NOMO-1 treated with DMSO at 0.1 percent for 48 hours (cell line): ENCODE data around the gene GPC1.

ENCODE experiments used
- DNase-seq: peaks from one replicate; lab custom pipeline; 2025; ENCODE audit not compliant: unreplicated experiment; lab: John Stamatoyannopoulos, UW

Gene GPC1

DNA sequence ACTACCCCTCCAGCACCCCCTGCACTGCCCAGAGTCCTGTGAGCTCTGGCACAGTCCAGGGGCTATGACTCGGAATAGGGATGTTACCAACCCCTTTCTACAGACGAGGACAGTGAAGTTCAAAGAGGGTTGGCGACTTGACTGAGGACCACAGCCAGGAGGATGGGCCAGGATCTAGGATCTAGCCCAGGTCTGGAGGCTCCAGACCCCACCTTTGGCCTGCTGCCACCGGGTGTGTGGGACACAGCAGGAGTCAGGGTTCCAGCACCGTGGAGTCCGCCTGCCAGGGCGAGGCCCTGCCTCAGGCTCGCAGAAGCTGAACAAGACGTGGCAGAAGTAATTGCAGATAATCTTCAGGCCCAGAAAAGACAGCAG lies 37.9 kb upstream of the GPC1 start:
- no peak for DNase-seq

- no peak for DNase-seq
These were observed 37.4 kb upstream of the GPC1 start for GRCh38 chr2:240397924-240398645.

DNA sequence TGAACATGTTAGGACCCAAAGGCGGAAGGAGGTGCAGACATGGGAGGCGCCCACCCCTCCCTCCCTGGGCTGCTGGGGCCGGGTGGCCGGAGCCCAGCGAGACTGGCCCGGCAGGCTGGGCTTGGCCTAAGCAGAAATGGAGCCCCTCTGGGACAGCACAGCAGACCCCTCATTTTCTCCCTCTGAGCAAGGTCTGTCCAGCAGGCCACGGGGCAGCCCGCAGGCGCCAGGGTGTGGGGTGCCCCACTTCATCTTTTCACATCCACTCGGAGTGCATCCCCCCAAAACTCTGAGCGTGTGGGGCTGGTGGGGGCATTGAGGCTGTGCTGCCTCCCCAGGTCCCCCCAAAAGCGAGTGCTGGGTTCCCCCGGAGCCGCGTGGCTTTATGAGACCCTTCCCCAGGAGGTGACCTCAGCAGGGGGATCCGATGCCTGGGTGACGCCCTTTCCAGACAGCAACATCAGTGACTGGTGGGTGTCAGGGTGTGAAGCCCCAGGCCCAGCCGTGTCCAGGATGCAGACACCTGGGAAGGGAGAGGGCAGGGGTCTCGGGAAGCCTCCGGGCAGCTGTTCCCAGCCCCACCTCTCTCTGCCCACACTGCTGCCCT lies 36.7 kb upstream of the GPC1 start:
- DNase-seq: no peak

DNA sequence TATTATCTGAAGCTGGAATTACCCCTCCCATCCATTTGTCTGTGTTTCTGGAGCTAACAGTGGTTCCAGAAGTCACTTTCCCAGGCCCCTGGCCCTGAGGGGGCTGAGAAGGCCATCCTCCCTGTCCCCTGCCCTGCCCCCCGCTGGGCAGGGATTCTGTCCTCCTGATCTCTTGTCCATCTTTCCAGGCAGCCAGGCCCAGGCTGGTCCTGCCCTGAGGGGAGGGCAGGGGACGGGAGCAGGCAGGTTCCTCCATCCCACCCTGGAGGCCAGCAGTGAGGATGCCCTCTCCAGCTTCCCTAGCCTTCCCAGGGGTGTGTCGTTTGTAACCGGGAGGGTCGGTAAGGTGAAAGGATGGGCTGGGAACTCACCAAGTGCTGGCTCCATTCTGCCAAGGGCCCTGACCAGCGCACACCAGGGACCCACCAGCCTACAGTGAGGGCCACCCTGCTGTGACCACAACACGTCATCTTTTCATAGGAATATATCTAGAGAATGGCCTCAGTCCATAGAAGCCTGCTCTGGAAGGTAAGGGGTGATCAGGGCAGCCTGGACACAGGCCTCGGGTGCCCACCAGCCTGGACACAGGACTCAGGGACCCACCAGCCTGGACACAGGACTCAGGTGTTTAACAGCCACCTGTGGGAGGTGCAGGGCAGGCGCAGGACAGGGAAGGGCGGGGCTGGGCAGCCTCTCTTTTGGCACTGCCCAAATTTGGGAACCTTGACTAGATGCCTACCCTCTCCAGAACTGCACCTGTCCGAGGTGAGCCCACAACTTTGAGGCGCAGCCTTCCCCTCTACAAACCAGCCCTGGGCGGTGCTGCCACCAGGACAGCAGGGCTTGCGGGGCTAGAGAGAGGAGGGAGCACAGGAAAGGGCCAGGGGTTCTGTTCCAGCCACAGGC lies 35.8 kb upstream of the GPC1 start:
- no peak for DNase-seq

GRCh38 chr2:240400371-240401161 lies 34.9 kb upstream of the GPC1 start:
- no peak for DNase-seq

GRCh38 chr2:240401308-240401707 lies 34.2 kb upstream of the GPC1 start:
- no peak for DNase-seq

GRCh38 chr2:240401781-240402551 lies 33.5 kb upstream of the GPC1 start:
- DNase-seq: no peak

GRCh38 chr2:240402566-240403272 lies 32.7 kb upstream of the GPC1 start:
- DNase-seq: no peak

GRCh38 chr2:240403396-240404104 lies 31.9 kb upstream of the GPC1 start:
- DNase-seq: no peak

- DNase-seq: no peak
These were observed 31.1 kb upstream of the GPC1 start for GRCh38 chr2:240404174-240404852.

- DNase-seq: no peak
These were observed 30.3 kb upstream of the GPC1 start for GRCh38 chr2:240405133-240405532.

DNA sequence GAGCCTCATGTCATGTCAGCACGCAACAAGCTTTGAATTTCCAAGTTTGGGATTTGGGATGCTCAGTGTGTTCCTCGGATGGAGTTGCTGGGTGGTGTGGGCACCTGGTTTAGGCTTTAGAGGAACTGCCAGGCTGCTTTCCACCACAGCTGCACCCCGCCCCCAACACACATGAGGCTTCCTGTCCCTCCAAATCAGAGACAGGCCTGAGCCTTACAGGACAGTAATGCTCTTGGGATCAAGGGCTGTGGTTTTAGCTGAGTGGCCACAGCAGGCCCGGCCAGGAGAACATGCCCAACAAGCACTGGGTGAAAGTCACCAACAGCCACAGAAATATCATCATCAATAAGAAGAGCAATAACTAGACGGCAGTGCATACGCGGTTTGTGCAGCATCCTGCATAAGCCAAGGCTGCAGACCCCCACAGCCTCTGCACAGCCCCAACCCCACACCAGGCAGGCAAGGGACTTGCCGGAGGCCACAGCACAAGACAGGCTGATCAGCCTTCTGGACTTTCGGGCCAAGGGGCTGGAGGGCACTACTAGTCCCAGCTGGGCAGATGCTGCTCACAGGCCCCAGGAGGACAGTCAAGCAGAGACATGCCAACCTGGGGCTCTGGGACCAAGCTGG lies 29.7 kb upstream of the GPC1 start:
- DNase-seq: no peak

- no peak for DNase-seq
These were observed 28.4 kb upstream of the GPC1 start for GRCh38 chr2:240407090-240407489.

DNA sequence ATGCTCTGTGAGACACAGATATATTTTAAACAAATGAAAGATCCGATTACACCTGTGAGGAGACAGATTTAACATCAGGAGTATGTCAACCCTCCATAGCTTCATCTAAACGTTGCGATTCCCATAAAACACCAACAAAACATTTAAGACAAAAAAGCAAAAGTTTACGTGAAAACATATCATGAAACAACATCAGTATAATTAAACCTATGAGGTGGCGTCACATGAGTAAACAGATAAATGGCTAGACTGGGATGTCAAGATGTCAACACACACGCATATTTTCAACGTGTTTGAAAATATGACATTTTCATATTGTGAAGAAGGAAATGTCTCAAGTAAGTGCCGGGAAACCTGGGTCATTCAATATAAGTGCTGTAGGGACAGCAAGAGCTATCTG lies 25.5 kb upstream of the GPC1 start:
- no peak for DNase-seq

DNA sequence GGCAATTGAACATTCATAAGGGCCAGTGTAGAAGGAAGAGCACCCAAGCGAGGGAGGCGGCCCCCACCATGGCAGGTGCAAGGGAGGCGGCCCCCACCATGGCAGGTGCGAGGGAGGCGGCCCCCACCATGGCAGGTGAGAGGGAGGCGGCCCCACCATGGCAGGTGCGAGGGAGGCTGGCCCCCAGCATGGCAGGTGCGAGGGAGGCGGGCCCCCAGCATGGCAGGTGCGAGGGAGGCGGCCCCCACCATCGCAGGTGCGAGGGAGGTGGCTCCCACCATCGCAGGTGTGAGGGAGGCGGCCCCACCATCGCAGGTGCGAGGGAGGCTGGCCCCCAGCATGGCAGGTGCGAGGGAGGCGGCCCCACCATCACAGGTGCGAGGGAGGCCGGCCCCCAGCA lies 24.7 kb upstream of the GPC1 start:
- no peak for DNase-seq

GRCh38 chr2:240411261-240412160 lies 24.0 kb upstream of the GPC1 start:
- no peak for DNase-seq

- no peak for DNase-seq
These were observed 23.1 kb upstream of the GPC1 start for GRCh38 chr2:240412211-240412861.
